SK-N-SH treated with all-trans-retinoic acid at 6 μM for 48 hours (cell line): ENCODE data around the gene LRRC4.

Source experiments
- ATAC-seq: fragments of 200-7000 bp; cut with Tn5 transposase; 3 replicates; pipeline ENCODE4 v1.9.1; 2020; ENCODE audit warnings: mild to moderate bottlenecking, moderate library complexity
- ARNTL ChIP-seq: fragments of 450-650 bp; formaldehyde crosslinking; IDR thresholded peaks from 2 replicates; pipeline ENCODE4 v1.5.0; 2020; ENCODE audit warnings: low read depth, mild to moderate bottlenecking, moderate library complexity, borderline replicate concordance
- BACH2 ChIP-seq: fragments of 250-450 bp; sonication (Bioruptor Pico); IDR thresholded peaks from 2 replicates; pipeline ENCODE4 v1.9.0; 2021; ENCODE audit warnings: mild to moderate bottlenecking, borderline replicate concordance
- CSDC2 ChIP-seq: fragments of 250-450 bp; sonication (Bioruptor Pico); IDR thresholded peaks from 2 replicates; pipeline ENCODE4 v1.5.0; 2020; ENCODE audit warnings: mild to moderate bottlenecking, moderate library complexity
- ESRRG ChIP-seq: fragments of 250-450 bp; sonication (Bioruptor Pico); IDR thresholded peaks from 2 replicates; pipeline ENCODE4 v1.6.1; 2021; ENCODE audit warnings: mild to moderate bottlenecking
- GLIS3 ChIP-seq: fragments of 250-450 bp; sonication (Bioruptor Pico); IDR thresholded peaks from 2 replicates; pipeline ENCODE4 v1.5.0; 2020; ENCODE audit warnings: mild to moderate bottlenecking, moderate library complexity
- ISL1 ChIP-seq: fragments of 250-450 bp; sonication (Bioruptor Pico); IDR thresholded peaks from 2 replicates; pipeline ENCODE4 v2.1.2; 2022; ENCODE audit warnings: mild to moderate bottlenecking, moderate library complexity
- OSR1 ChIP-seq: fragments of 250-450 bp; sonication (Bioruptor Pico); IDR thresholded peaks from 2 replicates; pipeline ENCODE4 v1.8.0; 2022; ENCODE audit warnings: moderate library complexity, mild to moderate bottlenecking, inconsistent platforms
- RARB ChIP-seq: fragments of 250-450 bp; sonication (Bioruptor Pico); IDR thresholded peaks from 2 replicates; pipeline ENCODE4 v1.8.0; 2021; ENCODE audit warnings: mild to moderate bottlenecking, moderate library complexity
- SNAI2 ChIP-seq: fragments of 250-450 bp; sonication (Bioruptor Pico); IDR thresholded peaks from 2 replicates; pipeline ENCODE4 v1.5.0; 2020; ENCODE audit warnings: mild to moderate bottlenecking, moderate library complexity
- TCF4 ChIP-seq: fragments of 250-450 bp; sonication (Bioruptor Pico); IDR thresholded peaks from 2 replicates; pipeline ENCODE4 v1.8.0; 2021; ENCODE audit warnings: mild to moderate bottlenecking, moderate library complexity, borderline replicate concordance
- TOX ChIP-seq: fragments of 250-450 bp; sonication (Bioruptor Pico); IDR thresholded peaks from 2 replicates; pipeline ENCODE4 v1.8.0; 2021; ENCODE audit warnings: mild to moderate bottlenecking, moderate library complexity, borderline replicate concordance
- ZFP3 ChIP-seq: fragments of 250-450 bp; sonication (Bioruptor Pico); IDR thresholded peaks from 2 replicates; pipeline ENCODE4 v1.5.0; 2020; ENCODE audit warnings: mild to moderate bottlenecking, moderate library complexity
- ZFP30 ChIP-seq: fragments of 450-650 bp; formaldehyde crosslinking; IDR thresholded peaks from 2 replicates; pipeline ENCODE4 v1.5.0; 2022; ENCODE audit warnings: mild to moderate bottlenecking, moderate library complexity
- ZNF565 ChIP-seq: fragments of 450-650 bp; formaldehyde crosslinking; conservative IDR thresholded peaks from 2 replicates; pipeline ENCODE4 v1.5.0; 2020; ENCODE audit warnings: low read depth, mild to moderate bottlenecking, moderate library complexity
- ZNF70 ChIP-seq: fragments of 450-650 bp; formaldehyde crosslinking; IDR thresholded peaks from 2 replicates; pipeline ENCODE4 v1.5.0; 2020; ENCODE audit warnings: mild to moderate bottlenecking, moderate library complexity
- ZNF8 ChIP-seq: fragments of 450-650 bp; formaldehyde crosslinking; IDR thresholded peaks from 2 replicates; pipeline ENCODE4 v1.5.0; 2020; ENCODE audit warnings: mild to moderate bottlenecking, moderate library complexity
- TF ChIP-seq, protein P1 (sequence below): fragments of 250-450 bp; sonication (Bioruptor Pico); IDR thresholded peaks from 2 replicates; pipeline ENCODE4 v1.5.1; 2020; ENCODE audit warnings: low read depth, mild to moderate bottlenecking, moderate library complexity
- TF ChIP-seq, protein P2 (sequence below): fragments of 250-450 bp; sonication (Bioruptor Pico); IDR thresholded peaks from 2 replicates; pipeline ENCODE4 v1.5.1; 2021; ENCODE audit warnings: mild to moderate bottlenecking, moderate library complexity
- TF ChIP-seq, protein P3 (sequence below): fragments of 250-450 bp; sonication (Bioruptor Pico); IDR thresholded peaks from 2 replicates; pipeline ENCODE4 v1.8.0; 2021; ENCODE audit warnings: low read depth, mild to moderate bottlenecking, moderate library complexity, borderline replicate concordance
- TF ChIP-seq, protein P4 (sequence below): fragments of 250-450 bp; sonication (Bioruptor Pico); IDR thresholded peaks from 2 replicates; pipeline ENCODE4 v1.8.0; 2020; ENCODE audit warnings: mild to moderate bottlenecking, moderate library complexity, borderline replicate concordance

Gene LRRC4

DNA sequence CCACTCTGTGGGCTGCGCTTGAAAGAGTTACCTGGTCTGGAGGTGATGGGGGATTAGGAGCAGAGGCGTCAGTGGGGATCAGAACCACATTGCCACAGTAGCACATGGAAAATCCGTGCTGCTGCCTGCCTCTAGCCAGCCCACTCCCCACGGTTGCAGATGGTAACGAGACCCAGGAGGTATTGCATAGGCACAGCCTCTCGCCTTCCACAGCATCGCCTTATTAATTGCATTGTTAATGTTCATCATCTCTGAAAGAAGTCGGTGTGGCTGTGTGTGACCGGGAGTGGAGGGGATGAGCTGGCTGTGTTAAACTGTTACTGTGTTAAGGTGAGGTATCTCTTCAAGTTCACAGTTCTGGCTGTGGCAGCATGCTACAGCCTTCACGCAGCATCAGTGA lies 35.2 kb upstream of the LRRC4 start:
- TF ChIP-seq ZNF70 (CRISPR knock-in tag) (no peak), TOX (CRISPR knock-in tag) (no peak), ZNF8 (no peak), SNAI2 (CRISPR knock-in tag) (no peak), CSDC2 (no peak), ESRRG (CRISPR knock-in tag) (no peak), ARNTL (CRISPR knock-in tag) (no peak), ZFP3 (no peak), TCF4 (no peak), BACH2 (CRISPR knock-in tag) (no peak)
- TF ChIP-seq, protein P1, sequence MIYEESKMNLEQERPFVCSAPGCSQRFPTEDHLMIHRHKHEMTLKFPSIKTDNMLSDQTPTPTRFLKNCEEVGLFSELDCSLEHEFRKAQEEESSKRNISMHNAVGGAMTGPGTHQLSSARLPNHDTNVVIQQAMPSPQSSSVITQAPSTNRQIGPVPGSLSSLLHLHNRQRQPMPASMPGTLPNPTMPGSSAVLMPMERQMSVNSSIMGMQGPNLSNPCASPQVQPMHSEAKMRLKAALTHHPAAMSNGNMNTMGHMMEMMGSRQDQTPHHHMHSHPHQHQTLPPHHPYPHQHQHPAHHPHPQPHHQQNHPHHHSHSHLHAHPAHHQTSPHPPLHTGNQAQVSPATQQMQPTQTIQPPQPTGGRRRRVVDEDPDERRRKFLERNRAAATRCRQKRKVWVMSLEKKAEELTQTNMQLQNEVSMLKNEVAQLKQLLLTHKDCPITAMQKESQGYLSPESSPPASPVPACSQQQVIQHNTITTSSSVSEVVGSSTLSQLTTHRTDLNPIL (CRISPR knock-in tag): no peak
- TF ChIP-seq, protein P2, sequence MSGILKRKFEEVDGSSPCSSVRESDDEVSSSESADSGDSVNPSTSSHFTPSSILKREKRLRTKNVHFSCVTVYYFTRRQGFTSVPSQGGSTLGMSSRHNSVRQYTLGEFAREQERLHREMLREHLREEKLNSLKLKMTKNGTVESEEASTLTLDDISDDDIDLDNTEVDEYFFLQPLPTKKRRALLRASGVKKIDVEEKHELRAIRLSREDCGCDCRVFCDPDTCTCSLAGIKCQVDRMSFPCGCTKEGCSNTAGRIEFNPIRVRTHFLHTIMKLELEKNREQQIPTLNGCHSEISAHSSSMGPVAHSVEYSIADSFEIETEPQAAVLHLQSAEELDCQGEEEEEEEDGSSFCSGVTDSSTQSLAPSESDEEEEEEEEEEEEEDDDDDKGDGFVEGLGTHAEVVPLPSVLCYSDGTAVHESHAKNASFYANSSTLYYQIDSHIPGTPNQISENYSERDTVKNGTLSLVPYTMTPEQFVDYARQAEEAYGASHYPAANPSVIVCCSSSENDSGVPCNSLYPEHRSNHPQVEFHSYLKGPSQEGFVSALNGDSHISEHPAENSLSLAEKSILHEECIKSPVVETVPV (CRISPR knock-in tag): no peak
- ATAC-seq: no peak

DNA sequence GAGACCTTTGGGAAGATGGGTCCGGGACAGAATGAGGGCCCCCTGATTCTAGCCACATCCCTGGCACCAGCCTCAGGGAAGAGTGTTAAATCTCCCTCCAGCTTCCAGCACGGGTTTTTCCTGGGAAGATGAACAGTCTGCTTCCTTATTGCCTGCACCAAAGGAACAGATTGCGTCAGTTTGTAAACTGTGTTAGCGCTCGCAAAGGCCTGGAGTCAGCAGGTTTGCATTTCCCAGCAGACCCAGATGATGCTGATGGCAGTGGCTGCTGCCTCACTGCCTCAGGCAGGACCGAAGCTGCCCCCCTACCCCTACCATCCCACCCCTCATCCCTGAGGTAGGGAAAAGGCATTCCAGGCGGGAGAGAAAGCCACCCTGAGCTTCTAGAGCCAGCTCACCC lies 34.6 kb upstream of the LRRC4 start:
- TF ChIP-seq, protein P3, sequence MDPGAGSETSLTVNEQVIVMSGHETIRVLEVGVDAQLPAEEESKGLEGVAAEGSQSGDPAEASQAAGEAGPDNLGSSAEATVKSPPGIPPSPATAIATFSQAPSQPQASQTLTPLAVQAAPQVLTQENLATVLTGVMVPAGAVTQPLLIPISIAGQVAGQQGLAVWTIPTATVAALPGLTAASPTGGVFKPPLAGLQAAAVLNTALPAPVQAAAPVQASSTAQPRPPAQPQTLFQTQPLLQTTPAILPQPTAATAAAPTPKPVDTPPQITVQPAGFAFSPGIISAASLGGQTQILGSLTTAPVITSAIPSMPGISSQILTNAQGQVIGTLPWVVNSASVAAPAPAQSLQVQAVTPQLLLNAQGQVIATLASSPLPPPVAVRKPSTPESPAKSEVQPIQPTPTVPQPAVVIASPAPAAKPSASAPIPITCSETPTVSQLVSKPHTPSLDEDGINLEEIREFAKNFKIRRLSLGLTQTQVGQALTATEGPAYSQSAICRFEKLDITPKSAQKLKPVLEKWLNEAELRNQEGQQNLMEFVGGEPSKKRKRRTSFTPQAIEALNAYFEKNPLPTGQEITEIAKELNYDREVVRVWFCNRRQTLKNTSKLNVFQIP (CRISPR knock-in tag): no peak
- no peak for TF ChIP-seq SNAI2 (CRISPR knock-in tag)
- TF ChIP-seq, protein P4, sequence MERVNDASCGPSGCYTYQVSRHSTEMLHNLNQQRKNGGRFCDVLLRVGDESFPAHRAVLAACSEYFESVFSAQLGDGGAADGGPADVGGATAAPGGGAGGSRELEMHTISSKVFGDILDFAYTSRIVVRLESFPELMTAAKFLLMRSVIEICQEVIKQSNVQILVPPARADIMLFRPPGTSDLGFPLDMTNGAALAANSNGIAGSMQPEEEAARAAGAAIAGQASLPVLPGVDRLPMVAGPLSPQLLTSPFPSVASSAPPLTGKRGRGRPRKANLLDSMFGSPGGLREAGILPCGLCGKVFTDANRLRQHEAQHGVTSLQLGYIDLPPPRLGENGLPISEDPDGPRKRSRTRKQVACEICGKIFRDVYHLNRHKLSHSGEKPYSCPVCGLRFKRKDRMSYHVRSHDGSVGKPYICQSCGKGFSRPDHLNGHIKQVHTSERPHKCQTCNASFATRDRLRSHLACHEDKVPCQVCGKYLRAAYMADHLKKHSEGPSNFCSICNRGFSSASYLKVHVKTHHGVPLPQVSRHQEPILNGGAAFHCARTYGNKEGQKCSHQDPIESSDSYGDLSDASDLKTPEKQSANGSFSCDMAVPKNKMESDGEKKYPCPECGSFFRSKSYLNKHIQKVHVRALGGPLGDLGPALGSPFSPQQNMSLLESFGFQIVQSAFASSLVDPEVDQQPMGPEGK: no peak
- TF ChIP-seq RARB (CRISPR knock-in tag): no peak
- TF ChIP-seq BACH2 (CRISPR knock-in tag): no peak
- no peak for TF ChIP-seq GLIS3
- no peak for TF ChIP-seq ZFP3
- TF ChIP-seq ISL1 (CRISPR knock-in tag): no peak
- TF ChIP-seq, all 23 proteins: peak for 0
- ATAC-seq: no peak

DNA sequence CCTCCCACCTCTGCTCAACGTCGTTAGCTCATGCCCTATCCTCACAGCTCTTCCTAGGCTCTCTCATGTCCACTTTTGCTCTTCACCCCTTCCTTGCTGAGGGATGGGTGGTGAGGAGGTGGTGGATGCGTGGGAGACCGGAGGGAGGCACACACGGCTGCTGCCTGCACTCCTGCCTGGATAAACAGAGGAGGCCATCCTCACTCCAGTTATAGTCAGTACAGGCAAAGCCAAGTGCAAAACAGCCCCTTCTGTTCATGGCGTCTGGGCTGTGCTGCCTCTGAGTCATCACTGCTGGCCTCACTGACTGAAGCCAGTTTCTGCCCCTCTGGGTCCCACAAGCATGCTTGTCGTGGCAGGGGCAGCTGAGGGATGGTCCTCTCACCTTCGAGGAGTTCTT lies 31.9 kb upstream of the LRRC4 start:
- peak; percentile 30; the same call in 1 of the 3 replicates for ATAC-seq
- no peak for TF ChIP-seq ARNTL (CRISPR knock-in tag)
- no peak for TF ChIP-seq ZFP30 (CRISPR knock-in tag)
- no peak for TF ChIP-seq ZNF565
- no peak for TF ChIP-seq OSR1
- no peak for TF ChIP-seq CSDC2
- no peak for TF ChIP-seq ZNF8
- TF ChIP-seq TCF4: no peak
- no peak for TF ChIP-seq ISL1 (CRISPR knock-in tag)
- no peak for TF ChIP-seq TOX (CRISPR knock-in tag)
- TF ChIP-seq SNAI2 (CRISPR knock-in tag): no peak
- no peak for TF ChIP-seq RARB (CRISPR knock-in tag)
- TF ChIP-seq BACH2 (CRISPR knock-in tag): no peak
- TF ChIP-seq, protein P4: no peak
- TF ChIP-seq ZFP3: no peak
- no peak for TF ChIP-seq ESRRG (CRISPR knock-in tag)
- TF ChIP-seq, protein P3 (CRISPR knock-in tag): no peak
